ENCODE data around the gene SPI1.

GRCh38 chr11:47391711-47392432 lies 13.5 kb upstream of the SPI1 start:
- TF ChIP-seq, protein P1, sequence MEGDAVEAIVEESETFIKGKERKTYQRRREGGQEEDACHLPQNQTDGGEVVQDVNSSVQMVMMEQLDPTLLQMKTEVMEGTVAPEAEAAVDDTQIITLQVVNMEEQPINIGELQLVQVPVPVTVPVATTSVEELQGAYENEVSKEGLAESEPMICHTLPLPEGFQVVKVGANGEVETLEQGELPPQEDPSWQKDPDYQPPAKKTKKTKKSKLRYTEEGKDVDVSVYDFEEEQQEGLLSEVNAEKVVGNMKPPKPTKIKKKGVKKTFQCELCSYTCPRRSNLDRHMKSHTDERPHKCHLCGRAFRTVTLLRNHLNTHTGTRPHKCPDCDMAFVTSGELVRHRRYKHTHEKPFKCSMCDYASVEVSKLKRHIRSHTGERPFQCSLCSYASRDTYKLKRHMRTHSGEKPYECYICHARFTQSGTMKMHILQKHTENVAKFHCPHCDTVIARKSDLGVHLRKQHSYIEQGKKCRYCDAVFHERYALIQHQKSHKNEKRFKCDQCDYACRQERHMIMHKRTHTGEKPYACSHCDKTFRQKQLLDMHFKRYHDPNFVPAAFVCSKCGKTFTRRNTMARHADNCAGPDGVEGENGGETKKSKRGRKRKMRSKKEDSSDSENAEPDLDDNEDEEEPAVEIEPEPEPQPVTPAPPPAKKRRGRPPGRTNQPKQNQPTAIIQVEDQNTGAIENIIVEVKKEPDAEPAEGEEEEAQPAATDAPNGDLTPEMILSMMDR (IDR thresholded peaks at IDR 0.05) = no peak
- no peak for TF ChIP-seq EZH2 (IDR thresholded peaks at IDR 0.05; ENCODE audit: borderline replicate concordance, insufficient read depth, low read depth, low read length, poor library complexity, severe bottlenecking)

All from B cell (primary cell).